Pancreas (tissue), 10 donors: ENCODE measurements around the gene FOXE3. TPM values are rescaled to one million over a fixed set of nuclear protein-coding genes. Genes with fewer than 3 reads are reported as not detected.

Source experiments
- ATAC-seq, 4 donors: fragments of 200-7000 bp; cut with Tn5 transposase; one replicate each; pipeline versions ENCODE4 v1.8.0 to v1.9.1; 2020; ENCODE audit warnings: mild to moderate bottlenecking in 4 of 4, moderate library complexity in 4 of 4
- DNase-seq, 6 donors: peaks; one replicate each; pipeline ENCODE4 v3.0.0-alpha.2; 2020
- FAIRE-seq: peaks from 2 replicates; lab custom pipeline; 2012; peaks lifted over from hg19 to GRCh38; lab: Jason Lieb, UNC
- H3K27ac ChIP-seq, 4 donors: fragments of 200-600 bp; sonication (generic); 1 replicate in 3 of 4; 2 replicates in 1 of 4; pipeline versions ENCODE4 v1.5.0 to v1.8.0; 2020
- H3K27me3 ChIP-seq, 4 donors: fragments of 200-600 bp; one replicate each; pipeline ENCODE4 v1.8.0; 2021
- H3K36me3 ChIP-seq, 3 donors: fragments of 200-600 bp; sonication (generic) in 1 of 3; one replicate each; pipeline versions ENCODE4 v1.5.0 to v1.8.0; 2020 to 2021
- H3K4me1 ChIP-seq, 3 donors: fragments of 200-600 bp; one replicate each; pipeline ENCODE4 v1.8.0; 2021
- H3K4me3 ChIP-seq, 4 donors: fragments of 200-600 bp; sonication (generic) in 2 of 4; one replicate each; pipeline versions ENCODE4 v1.5.0 to v1.8.0; 2020 to 2021
- H3K9me3 ChIP-seq, 4 donors: fragments of 200-600 bp; one replicate each; pipeline ENCODE4 v1.8.0; 2021
- WGBS, 2 donors: extraction: QIAGEN DNeasy Blood & Tissue Kit; methylation state at CpG; one replicate each; pipeline ENCODE4 v1.1.7; 2013; 5-methylcytosine and 5-hydroxymethylcytosine counted together
- intact Hi-C, 3 donors: fragments of 100-400 bp; cut with DNase I; formaldehyde crosslinking; loops; one replicate each; pipeline versions ENCODE4 v1.11.1 to v1.14.2; 2022
- polyA plus RNA-seq, 2 donors: library from polyadenylated mRNA; stranded (reverse); fragments of 200-250 nt; gene quantifications; one replicate each; pipeline ENCODE4 v1.2.3, GENCODE V29; 2013
- total RNA-seq, 6 donors: library from RNA; stranded (reverse); fragmentation: NEBNext Ultra II Directional in 4 of 6; extraction: Animal tissue kit (Norgen Biotek cat#: 25700) in 4 of 6; gene quantifications; one replicate each; pipeline versions ENCODE4 v1.2.1 to v1.2.4, GENCODE V29; 2021 to 2023
- TF ChIP-seq, protein P1 (sequence below), 4 donors: fragments of 200-600 bp; sonication (generic) in 3 of 4; IDR thresholded peaks; one replicate each; pipeline versions ENCODE4 v1.5.0 to v1.8.0; 2021; ENCODE audit warnings: antibody characterized with exemption in 4 of 4
- donor health status: healthy with polysubstance abuse.
- donor health status: DM: no; HTN: no; CAD: no; lungs with moderate emphysema.
- donor health status: DM: no; HTN: no; CAD: no.
- donor health status: control.
- donor health status: control.
- donor health status: Bipolar disorder and iron deficiency.
- donor health status: DM: yes; HTN: yes; CAD: no.
- donor health status: DM: no; HTN: no; CAD: no.
- donor health status: DM: no; HTN: no; CAD: no.
- donor health status: DM: yes; HTN: yes; CAD: no.

FOXE3 gene
- total and polyA plus RNA-seq, 8 donors, result not detected

DNA sequence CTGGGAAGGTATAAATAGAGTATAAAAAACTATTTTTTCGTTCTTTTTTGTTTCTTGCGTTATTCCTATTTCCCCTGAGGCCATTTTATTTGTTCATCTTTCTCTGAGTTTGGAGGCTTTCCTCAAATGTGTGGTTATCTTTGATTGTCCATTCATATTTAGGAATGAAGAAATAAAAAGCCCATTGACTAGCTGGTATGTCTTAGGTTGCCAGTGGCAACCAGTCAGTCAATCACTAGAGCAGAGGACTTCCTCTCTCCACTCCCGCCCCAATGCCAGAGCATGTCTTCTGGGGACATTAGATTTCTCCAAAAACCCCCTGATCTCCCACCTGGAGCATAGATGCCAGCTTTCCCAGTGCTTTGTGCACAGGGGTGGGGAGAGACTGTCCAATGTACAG lies 20.7 kb upstream of the FOXE3 start:
- intact Hi-C loops, result no loop called here
- Histone ChIP-seq H3K27ac (no peak overlapping the region), H3K36me3 (no peaks in the 10 kb centered on the region), H3K4me3 (no peak overlapping the region), H3K9me3 (no peaks in the 10 kb centered on the region), H3K4me1 (no peaks in the 10 kb centered on the region), H3K27me3 (no peaks in the 10 kb centered on the region)
- TF ChIP-seq, protein P1, sequence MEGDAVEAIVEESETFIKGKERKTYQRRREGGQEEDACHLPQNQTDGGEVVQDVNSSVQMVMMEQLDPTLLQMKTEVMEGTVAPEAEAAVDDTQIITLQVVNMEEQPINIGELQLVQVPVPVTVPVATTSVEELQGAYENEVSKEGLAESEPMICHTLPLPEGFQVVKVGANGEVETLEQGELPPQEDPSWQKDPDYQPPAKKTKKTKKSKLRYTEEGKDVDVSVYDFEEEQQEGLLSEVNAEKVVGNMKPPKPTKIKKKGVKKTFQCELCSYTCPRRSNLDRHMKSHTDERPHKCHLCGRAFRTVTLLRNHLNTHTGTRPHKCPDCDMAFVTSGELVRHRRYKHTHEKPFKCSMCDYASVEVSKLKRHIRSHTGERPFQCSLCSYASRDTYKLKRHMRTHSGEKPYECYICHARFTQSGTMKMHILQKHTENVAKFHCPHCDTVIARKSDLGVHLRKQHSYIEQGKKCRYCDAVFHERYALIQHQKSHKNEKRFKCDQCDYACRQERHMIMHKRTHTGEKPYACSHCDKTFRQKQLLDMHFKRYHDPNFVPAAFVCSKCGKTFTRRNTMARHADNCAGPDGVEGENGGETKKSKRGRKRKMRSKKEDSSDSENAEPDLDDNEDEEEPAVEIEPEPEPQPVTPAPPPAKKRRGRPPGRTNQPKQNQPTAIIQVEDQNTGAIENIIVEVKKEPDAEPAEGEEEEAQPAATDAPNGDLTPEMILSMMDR (IDR thresholded peaks at IDR 0.05), result no peak
- DNase-seq (no peak), ATAC-seq (no peak), FAIRE-seq (no peak)
- WGBS, 2 donors, result 77 to 84% methylated on average over 3 of the region's 3 CpGs

DNA sequence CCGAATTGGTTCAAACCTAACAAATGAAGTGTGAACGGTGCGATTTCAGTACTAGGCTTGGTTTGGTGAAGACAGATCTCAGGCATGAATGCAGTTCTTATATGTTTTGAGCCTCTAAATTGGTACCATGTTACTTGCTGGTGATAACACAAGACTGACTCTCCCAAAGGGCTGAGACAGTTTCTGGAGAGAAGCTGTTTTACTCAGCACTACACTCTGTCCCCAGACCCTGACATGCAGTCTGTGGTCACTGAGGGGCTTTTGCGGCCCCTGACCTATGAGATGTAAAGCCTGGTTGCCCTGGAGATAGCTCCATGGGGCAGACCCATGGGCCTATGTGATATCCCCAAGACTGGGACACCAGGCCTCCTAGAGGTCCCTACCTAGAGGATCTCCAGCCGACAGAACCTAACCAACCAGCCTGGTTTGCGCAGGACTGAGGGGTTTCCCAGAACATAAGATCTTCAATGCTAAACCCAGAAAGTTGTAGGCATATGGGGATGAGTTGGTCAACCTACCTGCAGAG lies 19.4 kb upstream of the FOXE3 start:
- TF ChIP-seq, protein P1 (IDR thresholded peaks at IDR 0.05), result no peak
- no peaks in the 10 kb centered on the region for H3K27me3 ChIP-seq
- DNase-seq, result no peak
- no peaks in the 10 kb centered on the region for H3K4me1 ChIP-seq
- H3K4me3 ChIP-seq, result no peak overlapping the region
- no peaks in the 10 kb centered on the region for H3K36me3 ChIP-seq
- intact Hi-C loops, result no loop called here
- 86 to 93% methylated on average over 6 of the region's 6 CpGs for WGBS, 2 donors
- H3K27ac ChIP-seq, result no peak overlapping the region
- FAIRE-seq, result no peak
- H3K9me3 ChIP-seq, result no peaks in the 10 kb centered on the region
- ATAC-seq, result no peak

DNA sequence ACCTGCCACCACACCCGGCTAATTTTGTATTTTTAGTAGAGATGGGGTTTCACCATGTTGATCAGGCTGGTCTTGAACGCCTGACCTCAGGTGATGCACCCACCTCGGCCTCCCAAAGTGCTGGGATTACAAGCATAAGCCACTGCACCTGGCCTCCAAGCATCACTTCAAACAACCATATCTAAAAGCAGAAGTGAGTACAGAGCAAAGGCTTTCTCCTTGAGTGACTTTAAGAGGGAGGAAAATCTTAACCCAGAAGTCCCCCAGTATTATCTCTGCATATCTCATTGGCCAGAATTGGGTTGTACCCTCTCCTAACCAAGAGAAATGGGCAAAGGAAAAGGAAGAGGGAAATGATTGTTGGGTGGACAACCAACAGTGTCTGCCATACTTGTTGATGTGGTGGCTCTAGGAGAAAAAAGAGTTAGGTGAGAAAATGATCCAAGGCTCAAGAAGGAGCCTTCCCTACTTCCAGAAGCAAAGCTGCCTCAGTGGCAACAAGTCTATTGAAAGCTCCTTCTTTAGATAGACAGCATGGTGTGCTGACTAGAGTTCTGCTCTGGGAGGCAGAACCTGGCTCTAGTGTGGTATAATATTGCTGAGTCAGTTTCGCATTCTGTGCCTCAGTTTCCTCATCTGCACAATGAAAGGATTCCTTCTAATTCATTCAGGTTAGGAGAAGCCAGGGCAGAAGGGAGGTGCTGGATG lies 16.8 kb upstream of the FOXE3 start:
- TF ChIP-seq, protein P1 (IDR thresholded peaks at IDR 0.05), result no peak

DNA sequence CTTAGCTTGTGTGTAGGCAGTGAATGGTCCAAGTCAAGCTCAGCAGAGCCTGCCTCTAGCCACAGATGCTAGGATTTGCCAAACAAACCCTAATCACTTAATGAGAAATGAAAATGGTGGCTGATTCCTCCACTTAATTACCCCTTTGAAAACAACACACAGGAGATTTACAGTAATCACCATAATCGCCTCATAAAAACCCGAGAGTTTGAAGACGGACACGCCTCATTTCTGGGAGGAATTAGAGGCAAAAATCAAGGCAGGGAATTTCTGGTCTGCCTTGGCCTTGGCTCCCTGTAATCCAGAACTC lies 16.3 kb upstream of the FOXE3 start:
- H3K4me3 ChIP-seq, result no peak overlapping the region
- H3K27me3 ChIP-seq, result no peaks in the 10 kb centered on the region
- H3K36me3 ChIP-seq, result no peaks in the 10 kb centered on the region
- 90 to 93% methylated on average over 4 of the region's 4 CpGs for WGBS, 2 donors
- FAIRE-seq (no peak), ATAC-seq (no peak), DNase-seq (no peak)
- H3K9me3 ChIP-seq, result no peaks in the 10 kb centered on the region
- intact Hi-C loops, result no loop called here
- no peak overlapping the region for H3K27ac ChIP-seq
- TF ChIP-seq, protein P1 (IDR thresholded peaks at IDR 0.05), result no peak
- H3K4me1 ChIP-seq, result no peaks in the 10 kb centered on the region

More for the DNA sequence above, 16.8 kb upstream of the FOXE3 start:
- intact Hi-C loops, result no loop called here
- Histone ChIP-seq H3K27me3 (no peaks in the 10 kb centered on the region), H3K27ac (no peak overlapping the region), H3K4me1 (no peaks in the 10 kb centered on the region), H3K36me3 (no peaks in the 10 kb centered on the region), H3K9me3 (no peaks in the 10 kb centered on the region), H3K4me3 (no peak overlapping the region)
- FAIRE-seq (no peak), ATAC-seq (no peak), DNase-seq (no peak)
- WGBS, 2 donors, result 69 to 83% methylated on average over 4 of the region's 4 CpGs

DNA sequence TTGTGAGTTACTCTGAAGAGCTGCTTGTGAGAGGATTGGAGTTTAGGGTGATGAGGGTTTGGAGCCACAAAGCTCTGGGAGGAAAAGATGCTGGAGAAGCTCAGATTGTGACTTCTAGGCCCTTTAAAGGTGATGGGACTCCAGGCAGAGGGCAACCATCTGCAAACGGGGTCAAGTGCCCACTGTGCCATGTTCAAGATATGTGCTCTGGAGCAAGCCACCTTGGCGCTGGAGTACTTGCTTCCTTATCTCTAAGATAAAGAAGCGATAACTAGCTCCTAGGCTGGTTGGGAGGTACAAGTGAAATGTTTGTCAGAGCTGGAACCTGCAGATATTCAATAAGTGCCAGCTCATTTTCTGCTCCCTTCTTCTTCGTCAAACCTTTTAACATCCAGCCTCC lies 14.3 kb upstream of the FOXE3 start:
- Histone ChIP-seq H3K36me3 (no peaks in the 10 kb centered on the region), H3K4me1 (no peaks in the 10 kb centered on the region), H3K9me3 (no peaks in the 10 kb centered on the region), H3K4me3 (no peak overlapping the region), H3K27ac (no peak overlapping the region), H3K27me3 (no peaks in the 10 kb centered on the region)
- no peak for FAIRE-seq
- no peak for ATAC-seq
- intact Hi-C loops, result no loop called here
- TF ChIP-seq, protein P1 (IDR thresholded peaks at IDR 0.05), result no peak
- 46 to 48% methylated on average over 4 of the region's 4 CpGs for WGBS, 2 donors
- DNase-seq, result no peak
